HG02943 (cell line): Measurements from ENCODE around the gene CTSK.
A peak's percentile ranks its signal among the peaks of the same experiment; 100 is the strongest.
"Not testable (repeated sequence)": the region's sequence is repeated elsewhere in the genome, so short reads cannot be mapped to it uniquely, and the experiment has no call there.

Source experiments
- ATAC-seq: cut with Tn5 transposase; IDR thresholded peaks from one replicate; pipeline ENCODE4 v1.9.1; 2021; ENCODE audit warnings: mild to moderate bottlenecking, low read depth, moderate library complexity; ENCODE audit not compliant: unreplicated experiment

Gene CTSK

DNA sequence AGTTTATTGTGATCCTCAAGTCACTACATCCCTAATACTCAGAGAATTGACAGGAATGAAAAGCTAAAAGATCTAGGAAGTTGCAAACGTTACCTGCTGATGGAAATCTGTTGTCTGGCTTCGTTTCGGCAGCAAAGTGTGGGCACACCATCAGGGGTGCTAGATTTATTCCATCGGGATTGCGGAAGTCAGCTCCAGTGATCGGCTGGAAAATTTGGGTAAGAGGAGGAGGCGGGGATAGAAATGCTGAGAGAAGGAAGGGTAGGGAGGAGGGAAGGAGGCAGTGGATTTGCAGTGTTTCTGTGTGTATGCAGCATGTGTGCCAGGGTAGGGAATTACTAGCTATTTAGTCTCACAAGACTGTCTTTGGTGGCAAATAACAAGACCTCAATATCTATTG lies at the start of gene CTSK:
Gene CTSK, minus strand, starts transcription at position 140 of the 400 bp plus-strand sequence. CDS start 1,455 bp downstream, outside the sequence.
- ATAC-seq = no peak

- not testable (repeated sequence) for ATAC-seq
Observed at GRCh38 chr1:150852734-150853133, 44.7 kb upstream of the CTSK start.

GRCh38 chr1:150850801-150851362 lies 42.8 kb upstream of the CTSK start:
- ATAC-seq = not testable (repeated sequence)

GRCh38 chr1:150846473-150847146 lies 38.5 kb upstream of the CTSK start:
- no peak for ATAC-seq

DNA sequence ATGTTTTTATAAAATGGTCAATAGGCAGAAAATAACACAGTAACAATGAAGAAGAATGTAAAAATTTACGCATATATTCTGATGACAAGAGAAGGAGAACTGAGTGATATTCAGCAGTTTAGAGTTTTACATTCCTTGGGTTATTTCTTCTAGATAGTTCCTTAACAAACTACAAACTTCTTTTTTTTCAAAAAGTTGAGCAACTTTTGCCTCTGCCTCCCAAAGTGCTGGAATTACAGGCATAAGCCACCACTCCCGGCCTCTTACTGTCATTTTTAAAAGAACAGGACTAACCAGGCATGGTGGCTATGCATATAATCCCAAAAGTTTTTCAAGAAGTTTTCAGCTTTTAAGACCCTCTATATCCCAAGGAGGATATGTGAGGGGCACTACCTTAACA lies 35.4 kb upstream of the CTSK start:
- ATAC-seq = no peak

GRCh38 chr1:150842964-150843363 lies 34.9 kb upstream of the CTSK start:
- no peak for ATAC-seq

- ATAC-seq = no peak
Observed at GRCh38 chr1:150842343-150842742, 34.3 kb upstream of the CTSK start.

DNA sequence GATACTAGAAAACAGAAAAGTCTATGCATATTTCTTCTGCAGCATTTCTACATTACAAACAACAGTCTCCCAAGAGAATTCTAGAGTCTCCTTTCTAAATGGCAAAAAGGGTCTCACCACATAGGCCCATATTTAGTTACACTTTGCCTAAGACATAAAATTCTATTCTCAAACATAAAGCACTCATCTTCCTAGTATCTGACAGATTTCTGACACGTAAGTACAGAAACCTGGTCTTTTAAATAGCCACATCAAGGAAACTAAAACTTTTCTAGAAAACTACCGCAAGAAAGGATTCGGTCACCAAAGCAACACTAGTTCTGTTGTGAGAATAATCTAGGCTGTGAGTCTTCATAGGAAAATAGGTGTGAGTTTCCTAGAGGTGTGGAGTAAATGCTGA lies 33.6 kb upstream of the CTSK start:
- no peak for ATAC-seq

- ATAC-seq = not testable (repeated sequence)
Observed at GRCh38 chr1:150840850-150841249, 32.8 kb upstream of the CTSK start.

- peak; percentile 63 for ATAC-seq
Observed at GRCh38 chr1:150836129-150836773, 28.2 kb upstream of the CTSK start.

- not testable (repeated sequence) for ATAC-seq
Observed at GRCh38 chr1:150833961-150834360, 25.9 kb upstream of the CTSK start.

GRCh38 chr1:150832597-150832996 lies 24.5 kb upstream of the CTSK start:
- ATAC-seq = no peak

DNA sequence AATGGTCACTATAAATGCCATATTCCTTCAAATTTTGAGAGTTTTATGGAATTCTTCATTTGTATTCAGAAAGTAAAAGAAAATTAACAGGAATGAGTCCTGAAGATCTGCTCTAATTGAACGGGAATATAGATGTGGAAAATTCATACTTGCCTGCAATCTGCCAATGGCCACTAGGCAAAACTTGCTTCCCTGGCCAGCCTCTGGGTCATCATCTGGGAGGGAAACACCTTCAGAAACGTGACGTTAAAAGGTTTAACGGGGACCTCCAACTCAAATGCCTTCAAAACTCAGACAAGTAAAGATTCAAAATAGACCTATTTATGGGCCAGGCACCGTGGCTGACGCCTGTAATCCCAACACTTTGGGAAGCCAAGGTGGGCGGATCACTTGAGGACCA lies 21.7 kb upstream of the CTSK start:
- no peak for ATAC-seq

GRCh38 chr1:150826299-150826698 lies 18.2 kb upstream of the CTSK start:
- ATAC-seq = no peak

DNA sequence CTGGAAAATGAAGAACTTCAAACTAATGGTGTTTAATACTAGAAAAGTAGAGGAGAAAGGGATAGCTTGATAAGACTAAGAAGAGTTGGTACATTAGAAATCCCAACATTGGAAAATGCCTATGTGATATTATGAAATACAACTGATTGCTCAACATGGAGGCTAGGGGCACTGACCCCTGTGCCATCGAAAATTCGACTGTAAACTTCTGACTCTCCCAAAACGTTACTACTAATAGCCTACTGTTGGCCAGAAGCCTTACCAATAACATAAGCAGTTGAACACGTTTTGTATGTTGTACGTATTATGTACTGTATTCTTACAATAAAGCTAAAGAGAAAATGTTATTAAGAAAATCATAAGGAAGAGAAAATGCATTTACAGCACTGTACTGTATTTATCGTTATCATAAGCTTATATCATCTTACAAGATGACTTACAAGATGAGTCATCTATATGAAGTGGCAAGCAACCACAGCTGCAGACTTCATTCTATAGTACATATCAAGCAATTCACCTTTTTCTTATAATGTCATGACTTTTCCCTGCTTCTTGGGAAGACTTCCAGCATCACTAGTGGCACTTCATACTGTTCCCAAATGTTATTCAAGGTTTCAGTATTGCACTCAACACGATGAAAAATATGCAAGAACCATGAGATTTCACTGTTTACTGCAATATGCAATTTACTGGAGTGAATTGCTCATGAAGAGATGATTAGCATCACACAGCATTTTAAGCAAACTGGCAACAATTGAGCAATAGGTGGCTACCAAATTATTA lies 12.9 kb upstream of the CTSK start:
- no peak for ATAC-seq

DNA sequence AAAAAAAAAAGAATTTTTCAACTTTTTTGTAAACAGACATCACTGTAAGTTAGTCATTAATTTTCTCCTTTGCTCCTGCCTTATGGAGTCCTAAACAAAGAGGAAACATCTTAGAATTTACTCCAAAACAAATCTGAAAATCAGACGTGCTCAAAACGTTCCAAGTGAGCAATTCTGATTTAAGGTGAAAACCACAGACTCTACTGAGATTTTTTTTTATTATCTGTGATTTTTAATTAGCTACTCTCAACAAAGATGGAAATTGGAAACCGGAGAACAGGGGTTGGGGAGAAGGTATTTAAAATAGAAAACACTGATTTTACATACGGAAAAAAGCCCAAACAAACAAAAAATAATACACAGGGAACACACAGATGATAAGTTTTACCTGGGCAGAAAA lies 7.8 kb upstream of the CTSK start:
- ATAC-seq = no peak

- no peak for ATAC-seq
Observed at GRCh38 chr1:150813028-150813707, 5.1 kb upstream of the CTSK start.

GRCh38 chr1:150810958-150811659 lies 3.0 kb upstream of the CTSK start:
- no peak for ATAC-seq

- ATAC-seq = no peak
Observed at GRCh38 chr1:150809651-150810050, 1.6 kb upstream of the CTSK start.

GRCh38 chr1:150808846-150809245 lies 786 bp upstream of the CTSK start:
- ATAC-seq = no peak
